ENCODE data around the gene DHX34. TPM values are rescaled to one million over a fixed set of nuclear protein-coding genes. Genes with fewer than 3 reads are reported as not detected.

DHX34 gene
- total and polyA plus RNA-seq, 2 experiments from 2014 or later, result 7.7 to 11.0 TPM

- no peaks in the 10 kb centered on the region for H3K4me1 ChIP-seq (ENCODE audit: insufficient read depth)
- H3K9ac ChIP-seq, result no peak overlapping the region
- no peak for TF ChIP-seq EZH2phosphoT487 (IDR thresholded peaks at IDR 0.05; ENCODE audit: insufficient read depth, low read depth)
- TF ChIP-seq EZH2 (IDR thresholded peaks at IDR 0.05; ENCODE audit: insufficient read depth, poor library complexity, severe bottlenecking), result no peak
- 97 to 99% methylated on average over 6 of the region's 6 CpGs for WGBS, 2 experiments (ENCODE audit: low coverage in 1 of 2, low lambda C conversion rate in 2 of 2, missing lambda C conversion rate in 2 of 2)
- no peaks in the 10 kb centered on the region for H3K27me3 ChIP-seq (replicated peaks; ENCODE audit: insufficient read depth)
- H3K4me2 ChIP-seq (ENCODE audit: unreplicated experiment), result no peak overlapping the region
- no peak overlapping the region for H3K27ac ChIP-seq
- DNase-seq, result no peak
- no peaks in the 10 kb centered on the region for H3F3A ChIP-seq (ENCODE audit: insufficient read depth)
- no peaks in the 10 kb centered on the region for H4K20me1 ChIP-seq (ENCODE audit: insufficient read depth)
- H3K4me3 ChIP-seq, result no peak overlapping the region
- in situ Hi-C loops (cut with MboI), result no loop called here
- no peaks in the 10 kb centered on the region for H3K9me3 ChIP-seq (ENCODE audit: low read depth)
- peaks cover 25% of the 10 kb centered on the region for H3K79me2 ChIP-seq (ENCODE audit: insufficient read depth)
- H3K9me2 ChIP-seq (ENCODE audit: insufficient read depth), result no peaks in the 10 kb centered on the region
- peaks cover 31% of the 10 kb centered on the region; the same call in 1 of the 2 replicates for H3K36me3 ChIP-seq (ENCODE audit: low read depth)
- H2AFZ ChIP-seq, result no peak overlapping the region
Observed at GRCh38 chr19:47356900-47357299, 7.8 kb downstream of the DHX34 start.

- WGBS, 2 experiments (ENCODE audit: low coverage in 1 of 2, low lambda C conversion rate in 2 of 2, missing lambda C conversion rate in 2 of 2), result 94% methylated on average over 26 to 28 of the region's 28 CpGs
- no peaks in the 10 kb centered on the region for H3K9me2 ChIP-seq (ENCODE audit: insufficient read depth)
- no peaks in the 10 kb centered on the region for H3K9me3 ChIP-seq (ENCODE audit: low read depth)
- H2AFZ ChIP-seq, result no peak overlapping the region
- H3K27me3 ChIP-seq (replicated peaks; ENCODE audit: insufficient read depth), result no peaks in the 10 kb centered on the region
- H3K4me3 ChIP-seq, result no peak overlapping the region
- in situ Hi-C loops (cut with MboI), result no loop called here
- TF ChIP-seq EZH2phosphoT487 (IDR thresholded peaks at IDR 0.05; ENCODE audit: insufficient read depth, low read depth) (no peak), EZH2 (IDR thresholded peaks at IDR 0.05; ENCODE audit: insufficient read depth, poor library complexity, severe bottlenecking) (no peak)
- H4K20me1 ChIP-seq (ENCODE audit: insufficient read depth), result no peaks in the 10 kb centered on the region
- H3K27ac ChIP-seq, result no peak overlapping the region
- no peaks in the 10 kb centered on the region for H3F3A ChIP-seq (ENCODE audit: insufficient read depth)
- H3K4me2 ChIP-seq (ENCODE audit: unreplicated experiment), result no peak overlapping the region
- H3K9ac ChIP-seq, result no peak overlapping the region
- peaks cover 31% of the 10 kb centered on the region; the same call in 1 of the 2 replicates for H3K36me3 ChIP-seq (ENCODE audit: low read depth)
- no peaks in the 10 kb centered on the region for H3K4me1 ChIP-seq (ENCODE audit: insufficient read depth)
- H3K79me2 ChIP-seq (ENCODE audit: insufficient read depth), result peaks cover 14% of the 10 kb centered on the region
- DNase-seq, result no peak
Observed at GRCh38 chr19:47357788-47358680, 8.9 kb downstream of the DHX34 start.

GRCh38 chr19:47358936-47359335 is 9.8 kb downstream of the DHX34 start:
- H2AFZ ChIP-seq, result no peak overlapping the region
- 78 to 80% methylated on average over 6 of the region's 6 CpGs for WGBS, 2 experiments (ENCODE audit: low coverage in 1 of 2, low lambda C conversion rate in 2 of 2, missing lambda C conversion rate in 2 of 2)
- H3K36me3 ChIP-seq (ENCODE audit: low read depth), result peaks cover 27% of the 10 kb centered on the region; the same call in 1 of the 2 replicates
- H3K27ac ChIP-seq, result no peak overlapping the region
- H3K27me3 ChIP-seq (replicated peaks; ENCODE audit: insufficient read depth), result no peaks in the 10 kb centered on the region
- H3K4me3 ChIP-seq, result no peak overlapping the region
- no peaks in the 10 kb centered on the region for H3K9me3 ChIP-seq (ENCODE audit: low read depth)
- DNase-seq, result no peak
- H3K9me2 ChIP-seq (ENCODE audit: insufficient read depth), result no peaks in the 10 kb centered on the region
- H4K20me1 ChIP-seq (ENCODE audit: insufficient read depth), result no peaks in the 10 kb centered on the region
- no peaks in the 10 kb centered on the region for H3F3A ChIP-seq (ENCODE audit: insufficient read depth)
- no peak overlapping the region for H3K9ac ChIP-seq
- TF ChIP-seq EZH2phosphoT487 (IDR thresholded peaks at IDR 0.05; ENCODE audit: insufficient read depth, low read depth), result no peak
- TF ChIP-seq EZH2 (IDR thresholded peaks at IDR 0.05; ENCODE audit: insufficient read depth, poor library complexity, severe bottlenecking), result no peak
- H3K4me2 ChIP-seq (ENCODE audit: unreplicated experiment), result no peak overlapping the region
- H3K79me2 ChIP-seq (ENCODE audit: insufficient read depth), result peaks cover 5% of the 10 kb centered on the region
- in situ Hi-C loops (cut with MboI), result no loop called here
- no peaks in the 10 kb centered on the region for H3K4me1 ChIP-seq (ENCODE audit: insufficient read depth)

- DNase-seq, result no peak
- no peaks in the 10 kb centered on the region for H3F3A ChIP-seq (ENCODE audit: insufficient read depth)
- no peak overlapping the region for H3K4me3 ChIP-seq
- in situ Hi-C loops (cut with MboI), result no loop called here
- TF ChIP-seq EZH2phosphoT487 (IDR thresholded peaks at IDR 0.05; ENCODE audit: insufficient read depth, low read depth), result no peak
- TF ChIP-seq EZH2 (IDR thresholded peaks at IDR 0.05; ENCODE audit: insufficient read depth, poor library complexity, severe bottlenecking), result no peak
- no peak overlapping the region for H3K4me2 ChIP-seq (ENCODE audit: unreplicated experiment)
- H3K27me3 ChIP-seq (replicated peaks; ENCODE audit: insufficient read depth), result no peaks in the 10 kb centered on the region
- H3K9me2 ChIP-seq (ENCODE audit: insufficient read depth), result no peaks in the 10 kb centered on the region
- peaks cover 1% of the 10 kb centered on the region; the same call in 1 of the 2 replicates for H3K36me3 ChIP-seq (ENCODE audit: low read depth)
- H3K79me2 ChIP-seq (ENCODE audit: insufficient read depth), result no peaks in the 10 kb centered on the region
- H4K20me1 ChIP-seq (ENCODE audit: insufficient read depth), result no peaks in the 10 kb centered on the region
- no peaks in the 10 kb centered on the region for H3K9me3 ChIP-seq (ENCODE audit: low read depth)
- H3K4me1 ChIP-seq (ENCODE audit: insufficient read depth), result no peaks in the 10 kb centered on the region
- H3K27ac ChIP-seq, result no peak overlapping the region
- 92 to 98% methylated on average over 21 of the region's 21 CpGs for WGBS, 2 experiments (ENCODE audit: low coverage in 1 of 2, low lambda C conversion rate in 2 of 2, missing lambda C conversion rate in 2 of 2)
- no peak overlapping the region for H2AFZ ChIP-seq
- no peak overlapping the region for H3K9ac ChIP-seq
Observed at GRCh38 chr19:47362321-47362720, 13.2 kb downstream of the DHX34 start.
